ENCODE data around the gene DCAF15.
"Not testable (repeated sequence)": the region's sequence is repeated elsewhere in the genome, so short reads cannot be mapped to it uniquely, and the experiment has no call there.

DCAF15 gene

GRCh38 chr19:13952154-13952930, at the start of gene DCAF15:
Gene DCAF15, plus strand, starts transcription at chr19:13952509. Its CDS starts 4 bp downstream, at chr19:13952513.
- peak; percentile 99 for DNase-seq

- DNase-seq: no peak
Measured at GRCh38 chr19:13902993-13903555, 49.2 kb upstream of the DCAF15 start.

GRCh38 chr19:13905634-13906520, 46.4 kb upstream of the DCAF15 start, which contains the start of the genes BRME1 and CC2D1A:
Gene BRME1, minus strand, starts transcription at chr19:13906117. Its CDS starts 1,225 bp downstream, at chr19:13904892.
Gene CC2D1A, plus strand, starts transcription at chr19:13906201. Its CDS starts 241 bp downstream, at chr19:13906442.
- peak; percentile 97 for DNase-seq

GRCh38 chr19:13906521-13906904, 45.8 kb upstream of the DCAF15 start:
- peak; percentile 40 for DNase-seq

GRCh38 chr19:13906910-13907309, 45.4 kb upstream of the DCAF15 start:
- no peak for DNase-seq

- DNase-seq: no peak
Measured at GRCh38 chr19:13908674-13909073, 43.6 kb upstream of the DCAF15 start.

- DNase-seq: no peak
Measured at GRCh38 chr19:13909430-13909829, 42.9 kb upstream of the DCAF15 start.

GRCh38 chr19:13913352-13913751, 39.0 kb upstream of the DCAF15 start:
- no peak for DNase-seq

GRCh38 chr19:13914777-13915176, 37.5 kb upstream of the DCAF15 start:
- DNase-seq: no peak

- no peak for DNase-seq
Measured at GRCh38 chr19:13917888-13918406, 34.4 kb upstream of the DCAF15 start.

- DNase-seq: no peak
Measured at GRCh38 chr19:13918726-13919411, 33.4 kb upstream of the DCAF15 start.

GRCh38 chr19:13920524-13920923, 31.8 kb upstream of the DCAF15 start:
- DNase-seq: no peak

- DNase-seq: no peak
Measured at GRCh38 chr19:13920940-13921747, 31.2 kb upstream of the DCAF15 start.

GRCh38 chr19:13922118-13922517, 30.2 kb upstream of the DCAF15 start:
- DNase-seq: not testable (repeated sequence)

GRCh38 chr19:13923194-13923987, 28.9 kb upstream of the DCAF15 start:
- no peak for DNase-seq

- no peak for DNase-seq
Measured at GRCh38 chr19:13926010-13926409, 26.3 kb upstream of the DCAF15 start.

- no peak for DNase-seq
Measured at GRCh38 chr19:13926715-13927114, 25.6 kb upstream of the DCAF15 start.

- no peak for DNase-seq
Measured at GRCh38 chr19:13929340-13929739, 23.0 kb upstream of the DCAF15 start.

GRCh38 chr19:13929956-13930355, 22.4 kb upstream of the DCAF15 start:
- no peak for DNase-seq

GRCh38 chr19:13930402-13930801, 21.9 kb upstream of the DCAF15 start:
- DNase-seq: no peak

Data from activated naive CD4-positive, alpha-beta T cell treated with anti-CD3 and anti-CD28 coated beads, Interleukin-2, amount 50 U/mL, for 16 hours (primary cell).